NCI-H345 treated with DMSO at 0.1 percent for 48 hours (cell line): ENCODE data around the gene HS3ST6.
"Not testable (repeated sequence)": the region's sequence is repeated elsewhere in the genome, so short reads cannot be mapped to it uniquely, and the experiment has no call there.

Experiments
- DNase-seq: peaks from one replicate; lab custom pipeline; 2025; ENCODE audit not compliant: unreplicated experiment; lab: John Stamatoyannopoulos, UW

The HS3ST6 gene

GRCh38 chr16:1878256-1878655, 40.0 kb downstream of the HS3ST6 start:
- no peak for DNase-seq

GRCh38 chr16:1877804-1878203, 40.4 kb downstream of the HS3ST6 start:
- DNase-seq: peak; percentile 30

- no peak for DNase-seq
Measured at GRCh38 chr16:1877089-1877488, 41.1 kb downstream of the HS3ST6 start.

DNA sequence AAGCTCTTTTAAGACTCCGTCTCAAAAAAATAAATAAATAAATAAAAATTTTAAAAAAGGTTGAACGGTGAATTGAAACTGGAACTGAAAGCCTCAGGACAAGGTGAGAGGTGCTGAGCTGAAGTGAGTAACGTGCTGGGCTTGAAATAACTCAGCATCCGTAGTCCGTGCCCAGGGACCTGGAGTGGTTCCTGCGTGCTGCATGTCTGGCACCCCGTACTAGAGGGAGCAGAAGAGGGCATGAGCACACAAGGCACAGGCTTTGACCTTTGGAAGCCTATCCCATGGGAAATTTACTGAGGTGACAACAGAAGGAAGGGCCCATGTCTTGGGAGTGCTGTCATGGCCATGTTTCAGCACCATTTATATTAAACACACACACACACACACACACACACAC, 41.7 kb downstream of the HS3ST6 start:
- no peak for DNase-seq

DNA sequence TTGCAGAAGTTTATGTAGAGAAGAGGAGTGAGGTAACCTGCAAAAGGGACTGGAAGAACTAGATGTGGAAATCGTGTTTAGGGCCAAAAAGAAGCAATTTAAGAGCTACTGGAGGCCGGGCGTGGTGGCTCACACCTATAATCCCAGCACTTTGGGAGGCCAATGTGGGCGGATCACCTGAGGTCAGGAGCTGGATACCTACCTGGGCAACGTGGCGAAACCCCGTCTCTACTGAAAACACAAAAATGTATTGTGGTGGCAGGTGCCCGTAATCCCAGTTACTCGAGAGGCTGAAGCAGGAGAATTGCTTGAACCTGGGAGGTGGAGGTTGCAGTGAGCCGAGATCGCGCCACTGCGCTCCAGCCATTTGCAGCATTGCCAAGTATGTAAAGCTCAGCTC, 42.1 kb downstream of the HS3ST6 start:
- not testable (repeated sequence) for DNase-seq

- DNase-seq: no peak
Measured at GRCh38 chr16:1874854-1875253, 43.4 kb downstream of the HS3ST6 start.

DNA sequence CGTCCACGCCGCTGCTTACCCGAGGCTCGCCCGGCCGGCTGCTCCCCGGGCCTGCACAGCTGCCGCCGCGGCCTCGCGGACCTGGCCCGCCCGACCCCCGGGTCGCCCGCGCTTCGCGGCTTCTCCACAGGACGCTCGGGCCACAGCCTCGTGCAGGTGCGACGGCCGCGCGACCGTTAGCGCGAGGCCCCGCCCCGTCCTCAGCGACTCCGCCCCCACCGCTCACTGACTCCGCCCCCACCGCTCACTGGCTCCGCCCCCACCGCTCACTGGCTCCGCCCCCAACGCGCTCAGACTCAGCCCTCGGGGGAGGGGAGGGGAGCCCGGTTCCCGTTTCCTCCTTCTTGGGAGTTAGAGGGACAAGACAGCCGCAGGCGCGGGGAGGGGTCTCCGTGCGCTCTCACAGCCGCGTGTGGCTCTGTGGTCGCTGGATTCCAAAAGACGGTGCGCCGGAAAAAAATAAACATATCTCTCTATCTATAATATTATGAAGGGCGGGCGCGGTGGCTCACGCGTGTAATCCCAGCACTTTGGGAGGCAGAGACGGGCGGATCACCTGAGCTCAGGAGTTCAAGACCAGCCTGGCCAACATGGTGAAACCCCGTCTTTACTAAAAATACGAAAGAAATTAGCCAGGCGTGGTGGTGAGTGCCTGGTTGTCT, 46.1 kb downstream of the HS3ST6 start, which contains the start of gene MEIOB:
Gene MEIOB (minus strand): TSS at position 191 of the 662 bp plus-strand sequence. CDS start 3,989 bp downstream, outside the sequence.
- DNase-seq: no peak

- peak; percentile 76 for DNase-seq
Measured at GRCh38 chr16:1870365-1871082, 47.7 kb downstream of the HS3ST6 start.

DNA sequence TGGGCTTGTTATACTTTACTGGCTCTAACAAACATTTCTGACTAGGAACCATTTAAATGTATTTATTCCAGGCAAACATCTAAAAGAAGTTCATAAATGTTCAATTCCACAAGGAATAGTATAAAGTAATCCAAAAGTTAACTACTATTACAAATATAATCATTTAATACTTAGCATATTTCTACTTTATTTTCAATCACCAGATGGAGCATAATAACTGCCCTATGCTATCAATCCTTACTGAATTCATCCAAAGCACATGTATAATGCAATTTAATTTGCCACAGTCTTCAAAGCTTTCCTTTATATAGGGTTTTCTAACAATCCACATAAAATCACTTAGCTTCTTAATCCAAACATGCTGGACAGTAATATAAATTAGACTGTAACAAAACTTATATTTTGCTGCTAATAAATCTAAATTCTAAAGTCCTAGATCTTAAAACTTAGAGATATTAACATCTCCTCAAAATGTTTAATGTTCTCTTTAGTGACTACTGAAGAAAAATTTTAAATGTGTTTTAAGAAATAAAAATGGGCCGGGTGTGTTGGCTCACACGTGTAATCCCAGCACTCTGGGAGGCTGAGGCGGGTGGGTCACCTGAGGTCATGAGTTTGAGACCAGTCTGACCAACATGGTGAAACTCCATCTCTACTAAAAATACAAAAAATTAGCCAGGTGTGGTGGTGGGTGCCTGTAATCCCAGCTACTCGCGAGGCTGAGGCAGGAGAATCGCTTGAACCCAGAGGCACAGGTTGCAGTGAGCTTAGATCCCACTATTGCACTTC, 52.1 kb downstream of the HS3ST6 start:
- no peak for DNase-seq

GRCh38 chr16:1863681-1864460, 54.3 kb downstream of the HS3ST6 start:
- DNase-seq: peak; percentile 41

DNA sequence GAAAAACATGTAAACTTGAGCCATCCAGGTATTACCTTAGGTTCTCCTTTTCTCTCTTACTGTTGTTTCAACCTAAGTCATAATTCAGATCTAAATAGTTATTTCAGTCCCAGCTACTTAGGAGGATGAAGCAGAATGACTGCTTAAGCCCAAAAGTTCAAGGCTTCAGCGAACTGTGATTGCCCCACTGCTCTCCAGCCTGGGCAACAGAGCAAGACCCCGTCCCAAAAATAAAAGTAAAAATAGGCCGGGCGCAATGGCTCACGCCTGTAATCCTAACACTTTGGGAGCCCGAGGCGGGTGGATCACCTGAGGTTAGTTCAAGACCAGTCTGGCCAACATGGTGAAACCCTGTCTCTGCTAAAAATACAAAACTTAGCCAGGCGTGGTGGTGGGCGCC, 55.8 kb downstream of the HS3ST6 start:
- DNase-seq: no peak

DNA sequence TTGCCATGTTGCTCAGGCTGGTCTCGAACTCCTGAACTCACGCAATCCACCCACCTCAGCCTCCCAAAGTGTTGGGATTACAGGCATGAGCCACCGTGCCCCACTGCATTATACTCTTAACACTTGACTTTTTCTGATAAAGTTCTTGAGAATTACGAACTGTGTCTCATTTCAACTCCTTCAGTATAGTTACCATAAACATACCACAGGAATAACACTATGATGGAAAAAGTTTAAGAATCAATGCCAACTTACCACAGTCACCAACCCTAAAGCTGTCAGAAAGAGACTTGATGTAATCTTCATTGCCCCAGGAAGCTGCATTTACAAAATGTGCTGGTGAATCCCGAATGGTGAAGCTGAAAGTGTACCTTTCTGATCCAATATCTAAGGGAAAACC, 56.5 kb downstream of the HS3ST6 start:
- DNase-seq: no peak
